ENCODE measurements around the gene KANK3. TPM values are rescaled to one million over a fixed set of nuclear protein-coding genes. Genes with fewer than 3 reads are reported as not detected.
"Not testable (repeated sequence)": the region's sequence is repeated elsewhere in the genome, so short reads cannot be mapped to it uniquely, and the experiment has no call there.

KANK3 gene
- polyA plus RNA-seq, 3 donors, result 0.15 TPM; not detected in 2

DNA sequence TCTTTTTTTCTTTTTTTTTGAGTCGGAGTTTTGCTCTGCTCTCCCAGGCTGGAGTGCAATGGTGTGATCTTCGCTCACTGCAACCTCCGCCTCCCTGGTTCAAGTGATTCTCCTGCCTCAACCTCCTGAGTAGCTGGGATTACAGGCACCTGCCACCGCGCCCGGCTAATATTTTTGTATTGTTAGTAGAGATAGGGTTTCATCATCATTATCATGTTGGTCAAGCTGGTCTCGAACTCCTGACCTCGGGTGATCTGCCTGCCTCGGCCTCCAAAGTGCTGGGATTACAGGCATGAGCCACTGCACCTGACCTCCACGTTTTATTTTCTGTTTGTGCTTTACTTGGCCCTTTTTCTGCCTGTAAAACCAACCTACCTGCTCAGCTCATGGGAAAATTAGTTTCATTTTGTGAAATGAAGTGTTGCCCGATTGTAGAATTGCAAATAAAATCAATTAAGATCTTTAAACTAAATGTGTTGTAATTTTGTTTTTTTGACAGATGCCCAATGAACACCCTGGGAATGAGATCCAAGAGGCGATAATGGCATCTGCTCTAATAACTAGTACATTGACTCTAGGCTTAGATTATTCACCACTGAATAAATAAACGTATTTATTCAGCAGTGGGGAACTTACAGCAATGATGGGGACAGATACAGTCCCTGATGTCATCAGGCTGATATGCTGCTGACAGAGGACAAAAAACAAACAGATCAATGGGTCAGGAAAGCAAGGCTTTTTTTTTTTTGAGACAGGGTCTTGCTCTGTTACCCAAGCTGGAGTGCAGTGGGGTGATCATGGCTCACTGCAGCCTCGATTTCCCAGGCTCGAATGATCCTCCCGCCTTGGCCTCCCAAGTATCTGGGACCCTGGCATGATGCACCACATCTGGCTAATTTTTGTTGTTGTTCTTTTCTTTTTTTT, 44.9 kb upstream of the KANK3 start:
- intact Hi-C loops (cut with micrococcal nuclease), result no loop called here
- H3K4me2 ChIP-seq (replicated peaks; ENCODE audit: extremely low read depth, low read length, poor library complexity, severe bottlenecking), result no peak overlapping the region

DNA sequence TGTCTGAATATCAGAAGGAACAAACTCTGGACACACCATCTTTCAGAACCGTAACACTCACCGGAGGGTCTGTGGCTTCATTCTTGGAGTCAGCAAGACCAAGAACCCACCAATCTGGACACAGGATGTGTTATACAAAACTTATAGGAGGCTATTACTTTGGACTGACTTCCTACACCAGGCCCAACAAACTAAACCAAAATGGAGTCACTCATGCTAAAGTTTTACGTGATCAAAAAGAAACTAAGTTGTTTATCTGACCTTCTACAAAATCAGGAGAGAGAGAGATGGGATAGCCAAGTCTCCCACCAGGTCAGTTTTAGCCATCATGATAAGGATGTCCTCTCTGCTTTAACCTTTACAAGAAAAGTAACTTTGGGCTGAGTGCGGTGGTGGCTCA, 43.9 kb upstream of the KANK3 start:
- H3K4me3 Mint-ChIP-seq, result no peak overlapping the region

More for the DNA sequence above, 44.9 kb upstream of the KANK3 start:
- Histone ChIP-seq H3K27ac (ENCODE audit: low read depth in 1 of 2, low read length in 2 of 2) (no peak overlapping the region), H3K4me3 (replicated peaks in 1 of 3; ENCODE audit: low read depth in 2 of 3, low read length in 3 of 3) (no peak overlapping the region), H4K20me1 (ENCODE audit: insufficient read depth, low read length) (peaks cover 23% of the 10 kb centered on the region), H3K79me2 (ENCODE audit: insufficient read depth, low read length) (peaks cover 22% of the 10 kb centered on the region), H3K9ac (ENCODE audit: insufficient read depth, low read length, poor library complexity, severe bottlenecking) (no peak overlapping the region), H2AFZ (ENCODE audit: insufficient read depth, low read depth, low read length, poor library complexity, severe bottlenecking) (no peak overlapping the region), H3K36me3 (replicated peaks in 1 of 2; ENCODE audit: control insufficient read depth in 1 of 2, insufficient read depth in 2 of 2, low read length in 2 of 2) (no peaks in the 10 kb centered on the region), H3K27me3 (ENCODE audit: control insufficient read depth in 2 of 2, insufficient read depth in 2 of 2, low read length in 2 of 2) (no peaks in the 10 kb centered on the region), H3K4me1 (ENCODE audit: control insufficient read depth in 1 of 2, insufficient read depth in 2 of 2, low read length in 2 of 2) (peaks cover 18 to 33% of the 10 kb centered on the region in 2 donors), H3K9me3 (replicated peaks in 1 of 2; ENCODE audit: control insufficient read depth in 1 of 2, insufficient read depth in 1 of 2, low read length in 2 of 2) (peaks cover 0 to 3% of the 10 kb centered on the region in 2 donors)
- no peaks in the 10 kb centered on the region for H3K27me3 Mint-ChIP-seq (ENCODE audit: low read depth in 3 of 3)
- H3K27ac Mint-ChIP-seq, result no peak overlapping the region
- peaks cover 6 to 9% (median 8%) of the 10 kb centered on the region in 7 donors for H3K9me3 Mint-ChIP-seq
- 92% methylated on average over 8 of the region's 16 CpGs for WGBS (ENCODE audit: insufficient coverage)
- no peak for DNase-seq
- H3K4me3 Mint-ChIP-seq, result no peak overlapping the region
- H3K36me3 Mint-ChIP-seq, result peaks cover 6 to 15% of the 10 kb centered on the region in 2 donors
- H3K4me1 Mint-ChIP-seq, result peaks cover 37% of the 10 kb centered on the region
- TF ChIP-seq, protein P1, sequence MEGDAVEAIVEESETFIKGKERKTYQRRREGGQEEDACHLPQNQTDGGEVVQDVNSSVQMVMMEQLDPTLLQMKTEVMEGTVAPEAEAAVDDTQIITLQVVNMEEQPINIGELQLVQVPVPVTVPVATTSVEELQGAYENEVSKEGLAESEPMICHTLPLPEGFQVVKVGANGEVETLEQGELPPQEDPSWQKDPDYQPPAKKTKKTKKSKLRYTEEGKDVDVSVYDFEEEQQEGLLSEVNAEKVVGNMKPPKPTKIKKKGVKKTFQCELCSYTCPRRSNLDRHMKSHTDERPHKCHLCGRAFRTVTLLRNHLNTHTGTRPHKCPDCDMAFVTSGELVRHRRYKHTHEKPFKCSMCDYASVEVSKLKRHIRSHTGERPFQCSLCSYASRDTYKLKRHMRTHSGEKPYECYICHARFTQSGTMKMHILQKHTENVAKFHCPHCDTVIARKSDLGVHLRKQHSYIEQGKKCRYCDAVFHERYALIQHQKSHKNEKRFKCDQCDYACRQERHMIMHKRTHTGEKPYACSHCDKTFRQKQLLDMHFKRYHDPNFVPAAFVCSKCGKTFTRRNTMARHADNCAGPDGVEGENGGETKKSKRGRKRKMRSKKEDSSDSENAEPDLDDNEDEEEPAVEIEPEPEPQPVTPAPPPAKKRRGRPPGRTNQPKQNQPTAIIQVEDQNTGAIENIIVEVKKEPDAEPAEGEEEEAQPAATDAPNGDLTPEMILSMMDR (IDR thresholded peaks at IDR 0.05), result no peak

DNA sequence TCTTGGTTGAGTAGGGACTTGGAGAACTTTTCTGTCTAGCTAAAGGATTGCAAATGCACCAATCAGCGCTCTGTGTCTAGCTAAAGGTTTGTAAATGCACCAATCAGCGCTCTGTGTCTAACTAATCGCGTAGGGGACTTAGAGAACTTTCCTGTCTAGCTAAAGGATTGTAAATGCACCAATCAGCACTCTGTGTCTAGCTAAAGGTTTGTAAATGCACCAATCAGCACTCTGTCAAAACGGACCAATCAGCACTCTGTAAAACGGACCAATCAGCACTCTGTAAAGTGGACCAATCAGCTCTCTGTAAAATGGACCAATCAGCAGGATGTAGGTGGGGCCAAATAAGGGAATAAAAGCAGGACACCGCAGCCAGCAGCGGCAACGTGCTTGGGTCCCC, 43.4 kb upstream of the KANK3 start:
- H3K4me3 ChIP-seq (replicated peaks in 1 of 3; ENCODE audit: low read depth in 2 of 3, low read length in 3 of 3); H4K20me1 ChIP-seq (ENCODE audit: insufficient read depth, low read length); H3K4me3 Mint-ChIP-seq; H3K9ac ChIP-seq (ENCODE audit: insufficient read depth, low read length, poor library complexity, severe bottlenecking); H3K9me3 ChIP-seq (replicated peaks in 1 of 2; ENCODE audit: control insufficient read depth in 1 of 2, insufficient read depth in 1 of 2, low read length in 2 of 2); H3K27me3 Mint-ChIP-seq (ENCODE audit: low read depth in 3 of 3); H3K79me2 ChIP-seq (ENCODE audit: insufficient read depth, low read length); H3K27me3 ChIP-seq (ENCODE audit: control insufficient read depth in 2 of 2, insufficient read depth in 2 of 2, low read length in 2 of 2); H3K9me3 Mint-ChIP-seq; DNase-seq; H2AFZ ChIP-seq (ENCODE audit: insufficient read depth, low read depth, low read length, poor library complexity, severe bottlenecking); intact Hi-C loops (cut with micrococcal nuclease); H3K27ac ChIP-seq (ENCODE audit: low read depth in 1 of 2, low read length in 2 of 2); H3K4me2 ChIP-seq (replicated peaks; ENCODE audit: extremely low read depth, low read length, poor library complexity, severe bottlenecking); H3K36me3 ChIP-seq (replicated peaks in 1 of 2; ENCODE audit: control insufficient read depth in 1 of 2, insufficient read depth in 2 of 2, low read length in 2 of 2); H3K27ac Mint-ChIP-seq: not testable (repeated sequence)
- H3K4me1 ChIP-seq (ENCODE audit: control insufficient read depth in 1 of 2, insufficient read depth in 2 of 2, low read length in 2 of 2), result peaks cover 11 to 27% of the 10 kb centered on the region in 2 donors
- H3K36me3 Mint-ChIP-seq, result peaks cover 5 to 11% of the 10 kb centered on the region in 2 donors
- WGBS (ENCODE audit: insufficient coverage), result 94% methylated on average over 7 of the region's 9 CpGs
- H3K4me1 Mint-ChIP-seq, result peaks cover 29% of the 10 kb centered on the region

More for the DNA sequence above, 43.9 kb upstream of the KANK3 start:
- 100% methylated on average over 1 of the region's 4 CpGs for WGBS (ENCODE audit: insufficient coverage)
- H3K27me3 ChIP-seq (ENCODE audit: control insufficient read depth in 2 of 2, insufficient read depth in 2 of 2, low read length in 2 of 2), result no peaks in the 10 kb centered on the region
- Mint-ChIP-seq H3K4me1 (peaks cover 35% of the 10 kb centered on the region), H3K9me3 (peaks cover 6 to 9% (median 8%) of the 10 kb centered on the region in 7 donors), H3K27ac (no peak overlapping the region), H3K27me3 (ENCODE audit: low read depth in 3 of 3) (no peaks in the 10 kb centered on the region), H3K36me3 (peaks cover 5 to 11% of the 10 kb centered on the region in 2 donors)
- TF ChIP-seq, protein P1 (IDR thresholded peaks at IDR 0.05), result no peak
- peaks cover 12% of the 10 kb centered on the region for H3K79me2 ChIP-seq (ENCODE audit: insufficient read depth, low read length)
- H3K36me3 ChIP-seq (replicated peaks in 1 of 2; ENCODE audit: control insufficient read depth in 1 of 2, insufficient read depth in 2 of 2, low read length in 2 of 2), result no peaks in the 10 kb centered on the region
- peaks cover 17 to 33% of the 10 kb centered on the region in 2 donors for H3K4me1 ChIP-seq (ENCODE audit: control insufficient read depth in 1 of 2, insufficient read depth in 2 of 2, low read length in 2 of 2)
- no peak overlapping the region for H3K9ac ChIP-seq (ENCODE audit: insufficient read depth, low read length, poor library complexity, severe bottlenecking)
- H3K9me3 ChIP-seq (replicated peaks in 1 of 2; ENCODE audit: control insufficient read depth in 1 of 2, insufficient read depth in 1 of 2, low read length in 2 of 2), result peaks cover 0 to 3% of the 10 kb centered on the region in 2 donors
- DNase-seq, result no peak
- H3K4me3 ChIP-seq (replicated peaks in 1 of 3; ENCODE audit: low read depth in 2 of 3, low read length in 3 of 3), result no peak overlapping the region
- H4K20me1 ChIP-seq (ENCODE audit: insufficient read depth, low read length), result peaks cover 14% of the 10 kb centered on the region
- intact Hi-C loops (cut with micrococcal nuclease), result no loop called here
- H3K4me2 ChIP-seq (replicated peaks; ENCODE audit: extremely low read depth, low read length, poor library complexity, severe bottlenecking), result no peak overlapping the region
- H2AFZ ChIP-seq (ENCODE audit: insufficient read depth, low read depth, low read length, poor library complexity, severe bottlenecking), result no peak overlapping the region
- no peak overlapping the region for H3K27ac ChIP-seq (ENCODE audit: low read depth in 1 of 2, low read length in 2 of 2)

Measured in CD14-positive monocyte (primary cell).